GM12864 (cell line): ENCODE measurements around the gene LPP.

Source experiments
- DNase-seq: peaks from one replicate; pipeline ENCODE4 v3.0.0-alpha.2; 2011; ENCODE audit warnings: low read depth
- H3K4me3 ChIP-seq: 2 replicates; pipeline ENCODE4 v1.5.1; 2011; ENCODE audit warnings: mild to moderate bottlenecking, low read depth, low read length, control low read depth
- TF ChIP-seq, protein P1 (sequence below): IDR thresholded peaks from 2 replicates; pipeline ENCODE4 v1.5.1; 2011; ENCODE audit warnings: low read depth, mild to moderate bottlenecking, moderate library complexity, low read length, control low read depth, inconsistent platforms; ENCODE audit errors: missing control alignments

LPP gene

DNA sequence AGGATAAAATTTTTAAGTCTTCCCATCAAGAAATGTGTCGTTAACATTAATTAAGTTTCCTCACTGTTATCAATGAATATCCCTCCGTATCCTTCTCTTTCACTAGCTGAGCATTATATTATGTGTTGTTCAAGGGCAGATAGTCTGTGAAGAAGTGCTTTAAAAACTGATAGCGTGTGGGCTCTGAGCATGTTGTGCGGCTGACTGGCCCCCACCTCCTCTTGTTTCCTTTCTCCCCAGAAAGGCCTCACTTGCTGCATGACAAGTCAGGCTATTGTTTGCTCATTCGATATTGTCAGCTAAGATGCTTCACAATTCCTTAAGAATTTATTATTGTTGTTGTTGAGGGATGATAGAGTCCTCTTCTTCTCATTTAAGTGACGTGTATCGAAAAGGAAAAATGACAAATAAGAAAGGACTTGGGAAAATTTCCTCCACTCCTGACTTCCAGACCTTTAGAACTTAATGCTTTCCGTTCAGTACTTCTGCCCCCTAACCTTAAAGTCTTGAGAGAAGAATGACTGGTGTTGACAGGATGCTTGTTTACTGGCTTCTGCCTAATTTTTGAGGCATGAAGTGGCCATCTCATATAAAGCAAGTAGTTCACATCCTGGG lies 298.3 kb downstream of the LPP start:
- no peak overlapping the region for H3K4me3 ChIP-seq
- TF ChIP-seq, protein P1, sequence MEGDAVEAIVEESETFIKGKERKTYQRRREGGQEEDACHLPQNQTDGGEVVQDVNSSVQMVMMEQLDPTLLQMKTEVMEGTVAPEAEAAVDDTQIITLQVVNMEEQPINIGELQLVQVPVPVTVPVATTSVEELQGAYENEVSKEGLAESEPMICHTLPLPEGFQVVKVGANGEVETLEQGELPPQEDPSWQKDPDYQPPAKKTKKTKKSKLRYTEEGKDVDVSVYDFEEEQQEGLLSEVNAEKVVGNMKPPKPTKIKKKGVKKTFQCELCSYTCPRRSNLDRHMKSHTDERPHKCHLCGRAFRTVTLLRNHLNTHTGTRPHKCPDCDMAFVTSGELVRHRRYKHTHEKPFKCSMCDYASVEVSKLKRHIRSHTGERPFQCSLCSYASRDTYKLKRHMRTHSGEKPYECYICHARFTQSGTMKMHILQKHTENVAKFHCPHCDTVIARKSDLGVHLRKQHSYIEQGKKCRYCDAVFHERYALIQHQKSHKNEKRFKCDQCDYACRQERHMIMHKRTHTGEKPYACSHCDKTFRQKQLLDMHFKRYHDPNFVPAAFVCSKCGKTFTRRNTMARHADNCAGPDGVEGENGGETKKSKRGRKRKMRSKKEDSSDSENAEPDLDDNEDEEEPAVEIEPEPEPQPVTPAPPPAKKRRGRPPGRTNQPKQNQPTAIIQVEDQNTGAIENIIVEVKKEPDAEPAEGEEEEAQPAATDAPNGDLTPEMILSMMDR, result no peak
- no peak for DNase-seq

DNA sequence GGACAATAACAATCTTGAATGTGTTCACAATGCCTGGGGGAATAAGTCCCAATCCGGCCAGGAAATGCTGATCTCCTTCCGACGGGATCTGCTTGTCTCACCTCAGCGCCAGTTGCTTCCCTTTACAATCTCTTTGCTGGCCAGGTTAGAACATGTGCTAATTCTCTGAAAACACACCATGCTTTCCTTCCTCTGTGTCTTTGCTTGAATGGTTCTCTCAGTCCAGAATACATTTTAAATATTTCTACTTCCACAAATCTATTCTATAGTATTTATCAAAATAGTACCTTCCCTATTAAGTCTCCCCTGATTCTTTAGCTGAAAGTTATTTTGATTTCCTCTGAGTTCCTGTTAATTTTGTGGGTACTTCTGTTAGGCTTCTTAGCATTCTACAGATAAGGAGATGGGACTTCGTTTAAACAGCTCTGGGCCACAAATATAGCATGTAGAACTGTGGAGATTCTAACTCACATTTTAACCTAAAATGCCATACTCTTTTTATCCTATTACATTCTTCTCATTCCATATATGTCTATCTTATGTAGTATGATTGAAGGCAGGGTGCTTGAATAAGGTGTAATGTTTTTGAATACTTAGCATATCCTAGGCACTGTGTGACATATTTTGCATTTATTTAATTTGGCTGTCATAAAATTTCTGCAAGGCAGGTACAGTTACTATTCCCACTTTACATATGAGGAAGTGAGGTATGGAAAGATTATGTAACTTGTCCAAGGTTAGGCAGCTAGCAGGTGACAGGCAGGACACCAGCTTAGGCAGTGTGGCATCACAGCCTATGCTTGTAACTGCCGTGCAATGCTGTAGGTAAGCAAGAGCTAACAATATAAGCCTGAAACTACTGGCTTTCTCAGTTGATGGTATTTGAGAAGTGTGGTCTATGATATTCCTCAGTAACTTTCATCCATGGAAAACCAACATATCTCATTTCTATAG lies 299.8 kb downstream of the LPP start:
- no peak overlapping the region for H3K4me3 ChIP-seq
- TF ChIP-seq, protein P1, result no peak
- DNase-seq, result no peak

DNA sequence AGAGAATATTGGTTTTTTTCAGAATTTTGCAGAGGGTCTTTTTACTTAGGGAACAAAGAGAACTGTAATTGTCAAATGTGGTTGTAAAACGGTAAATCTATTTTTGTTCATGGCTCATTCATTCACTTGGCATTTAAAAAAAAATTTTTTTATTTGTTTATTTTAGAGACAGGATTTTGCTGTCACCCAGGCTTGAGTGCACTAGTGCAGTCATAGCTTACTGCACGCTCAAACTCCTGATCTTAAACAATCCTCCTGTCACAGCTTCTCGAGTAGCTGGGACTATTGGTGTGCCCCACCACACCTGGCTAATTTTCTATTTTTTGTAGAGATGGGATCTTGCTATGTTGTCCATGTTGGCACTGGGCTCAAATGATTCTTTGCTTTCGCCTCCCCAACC lies 301.8 kb downstream of the LPP start:
- no peak overlapping the region for H3K4me3 ChIP-seq
- TF ChIP-seq, protein P1, result no peak
- DNase-seq, result no peak

DNA sequence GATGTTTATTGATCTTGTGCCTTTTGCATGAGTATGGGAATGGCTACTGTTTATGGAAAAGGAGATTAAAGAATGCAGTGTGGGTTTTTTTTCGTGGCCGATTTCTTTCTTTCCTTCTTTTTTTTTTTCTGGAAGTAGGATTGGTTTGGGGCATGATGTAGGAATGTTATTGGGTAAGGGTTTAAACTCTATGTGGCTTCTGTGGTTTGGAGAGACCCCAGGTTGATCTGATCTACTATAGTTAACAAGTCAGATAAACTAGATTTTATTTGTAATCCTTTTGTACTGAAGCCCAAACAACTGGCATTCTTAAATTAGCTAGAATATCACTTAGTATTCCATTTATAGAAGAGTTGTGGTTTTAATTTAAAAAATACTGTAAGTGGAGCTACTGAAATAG lies 304.8 kb downstream of the LPP start:
- TF ChIP-seq, protein P1, result no peak
- H3K4me3 ChIP-seq, result no peak overlapping the region
- DNase-seq, result no peak

DNA sequence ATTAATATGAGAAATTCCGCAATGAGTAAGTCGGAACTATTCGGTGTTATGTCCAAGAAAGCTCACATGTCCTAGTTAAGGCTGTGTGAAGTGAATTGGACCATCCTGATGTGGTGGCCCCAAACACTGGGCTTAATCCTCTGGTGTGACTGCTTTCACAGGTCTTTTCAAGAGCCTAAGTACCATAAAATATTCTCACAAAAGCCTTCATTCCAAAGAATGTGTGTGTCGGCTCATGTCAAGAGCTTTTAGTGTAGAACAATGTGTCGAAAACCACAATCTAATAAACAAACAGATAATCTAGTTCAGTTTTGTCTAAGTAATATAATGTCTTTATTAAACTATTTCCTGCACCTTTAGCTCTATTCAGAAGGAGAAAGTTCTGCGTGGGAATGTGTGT lies 311.4 kb downstream of the LPP start:
- TF ChIP-seq, protein P1, result no peak

DNA sequence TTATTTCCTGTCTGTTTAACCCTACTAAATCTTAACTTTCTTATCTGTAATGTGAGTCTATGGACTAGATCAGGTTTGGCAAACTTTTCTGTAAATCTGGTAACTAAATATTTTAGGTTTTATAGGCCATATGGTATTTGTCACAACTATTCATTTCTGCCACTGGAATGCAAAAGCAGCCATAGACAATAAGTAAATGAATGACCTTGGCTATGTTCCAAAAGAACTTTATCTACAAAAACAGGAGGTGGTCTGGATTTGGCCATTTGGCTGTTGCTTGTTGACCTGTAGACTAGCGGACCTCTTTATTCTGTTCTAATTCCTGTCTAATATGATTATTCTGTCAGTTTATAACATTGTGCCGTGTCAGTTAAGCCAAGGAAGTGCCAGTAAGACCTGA lies 314.2 kb downstream of the LPP start:
- DNase-seq, result no peak
- TF ChIP-seq, protein P1, result no peak
- no peak overlapping the region for H3K4me3 ChIP-seq

More for the DNA sequence above, 311.4 kb downstream of the LPP start:
- H3K4me3 ChIP-seq, result no peak overlapping the region
- no peak for DNase-seq
